Endothelial cell of umbilical vein (primary cell): ENCODE results near the gene SPATA33. TPM values are rescaled to one million over a fixed set of nuclear protein-coding genes. Genes with fewer than 3 reads are reported as not detected.

ENCODE experiments used
- BruUV-seq: library from RNA; stranded (reverse); fragments of 400-500 nt; replicated peaks from 2 replicates; lab custom pipeline; 2021; lab: Mats Ljungman, UMichigan
- CTCF ChIA-PET: fragments of 300-600, 350-600 bp; sonication (Branson Sonifier 250); formaldehyde crosslinking; loops from one replicate; lab custom pipeline; 2021; ENCODE audit warnings: antibody characterized with exemption, inconsistent platforms; lab: Charles Lee
- POLR2A ChIA-PET: fragments of 300-600, 350-600 bp; sonication (Branson Sonifier 250); formaldehyde crosslinking; loops from one replicate; lab custom pipeline; 2021; ENCODE audit warnings: antibody characterized with exemption, inconsistent platforms; lab: Charles Lee
- DNase-seq: peaks from one replicate; pipeline ENCODE4 v3.0.0-alpha.2; 2011; ENCODE audit warnings: low read depth, low spot score
- FAIRE-seq: peaks from 2 replicates; lab custom pipeline; 2011; peaks lifted over from hg19 to GRCh38; lab: Jason Lieb, UNC
- H2AFZ ChIP-seq: 2 replicates; pipeline ENCODE4 v1.6.0; 2012; ENCODE audit warnings: low read depth, low read length, control low read depth, inconsistent platforms
- H3K27ac ChIP-seq: 2 replicates; pipeline ENCODE4 v1.5.1; 2011; ENCODE audit warnings: low read depth, mild to moderate bottlenecking, control low read depth, low read length, moderate library complexity; ENCODE audit not compliant: insufficient read depth
- H3K27me3 ChIP-seq, 2 experiments: 2 replicates each; pipeline versions ENCODE4 v1.6.0 to v1.6.1; 2011; ENCODE audit warnings: low read length in 2 of 2, mixed read lengths in 1 of 2; ENCODE audit not compliant: control insufficient read depth in 2 of 2, insufficient read depth in 2 of 2
- H3K36me3 ChIP-seq, 2 experiments: 2 replicates in 1 of 2; 3 replicates in 1 of 2; pipeline ENCODE4 v1.5.1; 2011; ENCODE audit warnings: low read length in 2 of 2, mild to moderate bottlenecking in 1 of 2, moderate library complexity in 1 of 2; ENCODE audit not compliant: control insufficient read depth in 2 of 2, insufficient read depth in 2 of 2; ENCODE audit errors: extremely low read depth in 1 of 2
- H3K4me1 ChIP-seq: 3 replicates; pipeline ENCODE4 v1.5.1; 2011; ENCODE audit warnings: mild to moderate bottlenecking, low read length; ENCODE audit not compliant: control insufficient read depth, insufficient read depth; ENCODE audit errors: extremely low read depth
- H3K4me2 ChIP-seq: 2 replicates; pipeline ENCODE4 v1.6.1; 2011; ENCODE audit warnings: low read length, control low read depth, mixed read lengths; ENCODE audit not compliant: insufficient read depth
- H3K4me3 ChIP-seq, 3 experiments: fragments of 200-600 bp in 1 of 3; sonication (generic), shearing (Covaris generic) in 1 of 3; replicated peaks in 1 of 3; 2 replicates each; pipeline ENCODE4 v1.5.1; 2011 to 2016; ENCODE audit warnings: control low read depth in 3 of 3, low read length in 3 of 3, mild to moderate bottlenecking in 2 of 3, inconsistent platforms in 1 of 3, low read depth in 1 of 3, moderate library complexity in 1 of 3; ENCODE audit not compliant: insufficient read depth in 1 of 3
- H3K79me2 ChIP-seq: 2 replicates; pipeline ENCODE4 v1.6.0; 2012; ENCODE audit warnings: low read length, inconsistent platforms; ENCODE audit not compliant: control insufficient read depth, insufficient read depth
- H3K9ac ChIP-seq: replicated peaks from 2 replicates; pipeline ENCODE3; 2011; ENCODE audit warnings: low read length, control low read depth; ENCODE audit not compliant: insufficient read depth; ENCODE audit errors: extremely low read depth
- H3K9me1 ChIP-seq: replicated peaks from 3 replicates; pipeline ENCODE4 v1.6.0; 2011; ENCODE audit warnings: mild to moderate bottlenecking, low read length; ENCODE audit not compliant: control insufficient read depth, insufficient read depth; ENCODE audit errors: extremely low read depth
- H3K9me3 ChIP-seq: replicated peaks from 2 replicates; pipeline ENCODE4 v1.5.1; 2012; ENCODE audit warnings: low read length, inconsistent platforms; ENCODE audit not compliant: control insufficient read depth, insufficient read depth
- H4K20me1 ChIP-seq: replicated peaks from 2 replicates; pipeline ENCODE3; 2011; ENCODE audit warnings: mild to moderate bottlenecking, low read length; ENCODE audit not compliant: control insufficient read depth, insufficient read depth; ENCODE audit errors: extremely low read depth
- EZH2 ChIP-seq: IDR thresholded peaks from 2 replicates; pipeline ENCODE4 v1.6.1; 2012; ENCODE audit warnings: borderline replicate concordance, low read depth, mild to moderate bottlenecking, moderate library complexity, low read length, inconsistent platforms; ENCODE audit not compliant: severe bottlenecking
- FOS ChIP-seq: IDR thresholded peaks from 2 replicates; pipeline ENCODE4 v1.6.1; 2011; ENCODE audit warnings: mild to moderate bottlenecking, low read length, moderate library complexity, borderline replicate concordance; ENCODE audit not compliant: insufficient read depth
- GATA2 ChIP-seq: IDR thresholded peaks from 2 replicates; pipeline ENCODE4 v1.7.0; 2011; ENCODE audit warnings: low read depth, mild to moderate bottlenecking, moderate library complexity, mixed read lengths, low read length; ENCODE audit not compliant: insufficient read length, insufficient read depth
- JUN ChIP-seq: IDR thresholded peaks from 2 replicates; pipeline ENCODE4 v1.6.1; 2011; ENCODE audit warnings: borderline replicate concordance, low read depth; ENCODE audit not compliant: insufficient read length, insufficient read depth
- MAX ChIP-seq: IDR thresholded peaks from 2 replicates; pipeline ENCODE4 v1.6.1; 2011; ENCODE audit not compliant: insufficient read depth, insufficient read length
- MYC ChIP-seq: IDR thresholded peaks from one replicate; pipeline ENCODE4 v1.6.1; 2011; ENCODE audit warnings: mild to moderate bottlenecking, low read depth, low read length
- POLR2A ChIP-seq: IDR thresholded peaks from 2 replicates; pipeline ENCODE4 v1.6.1; 2012; ENCODE audit warnings: low read depth, mild to moderate bottlenecking, control low read depth, low read length
- POLR2AphosphoS5 ChIP-seq: IDR thresholded peaks from 2 replicates; pipeline ENCODE4 v1.6.1; 2012; ENCODE audit warnings: low read depth, mild to moderate bottlenecking, control low read depth, low read length, moderate library complexity; ENCODE audit not compliant: insufficient read depth
- dilution Hi-C: fragments of 300-500 bp; cut with MboI; formaldehyde crosslinking; loops from one replicate; pipeline ENCODE4 v1.15.0; 2019; ENCODE audit warnings: low sequenced_read_pairs; ENCODE audit not compliant: extremely low pct_ligation_motif_present
- intact Hi-C: fragments of 100-400 bp; cut with micrococcal nuclease; formaldehyde crosslinking; loops from one replicate; pipeline ENCODE4 v1.10.0; 2022
- polyA plus RNA-seq, 4 experiments: library from polyadenylated mRNA; depleted of rRNA in 3 of 4; stranded (reverse) in 3 of 4; unstranded in 1 of 4; fragments of >200 nt; gene quantifications; 2 replicates each; pipeline versions ENCODE4 v1.2.1 to v1.2.3, GENCODE V29; 2011 to 2012; ENCODE audit warnings: missing spikeins in 1 of 4
- total RNA-seq: library from RNA; stranded (reverse); gene quantifications from 2 replicates; pipeline ENCODE4 v1.2.3, GENCODE V29; 2021
- TF ChIP-seq, protein P1 (sequence below), 2 donors: IDR thresholded peaks; 1 replicate in 1 of 2; 2 replicates in 1 of 2; pipeline ENCODE4 v1.5.1; 2011; ENCODE audit warnings: low read length in 2 of 2, mild to moderate bottlenecking in 2 of 2, moderate library complexity in 2 of 2, control low read depth in 1 of 2, inconsistent platforms in 1 of 2, low read depth in 1 of 2; ENCODE audit not compliant: insufficient read depth in 1 of 2; ENCODE audit errors: extremely low read depth in 1 of 2

SPATA33 gene
- total and polyA plus RNA-seq, 2 donors (not counting 3 experiments of a cell fraction or from before 2014, with no cell fraction given), result 3.5 to 11.4 TPM

DNA sequence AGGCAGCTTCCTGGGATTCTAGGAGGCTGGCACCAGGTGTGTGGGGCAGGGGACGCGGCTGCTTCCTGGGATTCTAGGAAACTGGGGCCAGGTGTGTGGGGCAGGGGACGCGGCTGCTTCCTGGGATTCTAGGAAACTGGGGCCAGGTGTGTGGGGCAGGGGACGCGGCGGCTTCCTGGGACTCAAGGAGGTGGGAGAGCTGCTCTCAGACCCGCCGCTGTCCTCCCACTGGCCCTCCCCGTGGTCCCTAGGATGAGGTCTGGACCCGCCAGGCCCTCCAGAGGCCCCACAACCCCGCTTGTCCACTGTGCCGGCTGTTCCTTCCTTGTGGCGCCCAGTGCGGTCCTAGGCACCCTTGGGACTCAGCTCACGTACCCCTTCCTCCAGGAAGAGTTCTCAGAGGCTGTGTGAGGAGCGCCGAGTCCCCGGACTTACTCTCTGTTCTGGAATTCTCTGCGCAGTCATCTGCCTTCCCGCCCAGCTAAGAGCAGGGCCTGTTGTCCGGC, 43.6 kb upstream of the SPATA33 start:
- Histone ChIP-seq H3K4me2 (no peak overlapping the region), H3K9me1 (no peaks in the 10 kb centered on the region), H3K36me3 (no peaks in the 10 kb centered on the region), H3K27me3 (no peaks in the 10 kb centered on the region), H2AFZ (no peak overlapping the region), H3K4me3 (no peak overlapping the region), H4K20me1 (no peaks in the 10 kb centered on the region), H3K27ac (no peak overlapping the region), H3K79me2 (no peaks in the 10 kb centered on the region), H3K4me1 (peaks cover 2% of the 10 kb centered on the region), H3K9me3 (no peaks in the 10 kb centered on the region), H3K9ac (no peak overlapping the region)
- intact Hi-C loops (no loop called here), dilution Hi-C loops (no loop called here)
- FAIRE-seq (no peak), DNase-seq (no peak)
- CTCF ChIA-PET, result interaction anchor here (1.0 to 4.1 kb wide), 21 partner anchors 9 to 247 kb away, joined by 3 to 48 read pairs (median 6); partner anchors contain the start of genes CDK10, CHMP1A, CPNE7 and SPATA33
- BruUV-seq, result no TSS peak
- TF ChIP-seq POLR2AphosphoS5 (no peak), FOS (no peak), GATA2 (no peak), POLR2A (no peak), MYC (no peak), JUN (no peak), MAX (no peak), EZH2 (no peak)
- TF ChIP-seq, protein P1, sequence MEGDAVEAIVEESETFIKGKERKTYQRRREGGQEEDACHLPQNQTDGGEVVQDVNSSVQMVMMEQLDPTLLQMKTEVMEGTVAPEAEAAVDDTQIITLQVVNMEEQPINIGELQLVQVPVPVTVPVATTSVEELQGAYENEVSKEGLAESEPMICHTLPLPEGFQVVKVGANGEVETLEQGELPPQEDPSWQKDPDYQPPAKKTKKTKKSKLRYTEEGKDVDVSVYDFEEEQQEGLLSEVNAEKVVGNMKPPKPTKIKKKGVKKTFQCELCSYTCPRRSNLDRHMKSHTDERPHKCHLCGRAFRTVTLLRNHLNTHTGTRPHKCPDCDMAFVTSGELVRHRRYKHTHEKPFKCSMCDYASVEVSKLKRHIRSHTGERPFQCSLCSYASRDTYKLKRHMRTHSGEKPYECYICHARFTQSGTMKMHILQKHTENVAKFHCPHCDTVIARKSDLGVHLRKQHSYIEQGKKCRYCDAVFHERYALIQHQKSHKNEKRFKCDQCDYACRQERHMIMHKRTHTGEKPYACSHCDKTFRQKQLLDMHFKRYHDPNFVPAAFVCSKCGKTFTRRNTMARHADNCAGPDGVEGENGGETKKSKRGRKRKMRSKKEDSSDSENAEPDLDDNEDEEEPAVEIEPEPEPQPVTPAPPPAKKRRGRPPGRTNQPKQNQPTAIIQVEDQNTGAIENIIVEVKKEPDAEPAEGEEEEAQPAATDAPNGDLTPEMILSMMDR (IDR thresholded peaks at IDR 0.05; ENCODE audit: extremely low read depth in 1 of 2, insufficient read depth in 1 of 2, low read depth in 1 of 2, low read length in 2 of 2), result no peak
- POLR2A ChIA-PET, result no interaction called here
